NCI-H187 treated with DMSO at 0.1 percent for 48 hours (cell line): ENCODE measurements around the gene C19orf81.
"Not testable (repeated sequence)": the region's sequence is repeated elsewhere in the genome, so short reads cannot be mapped to it uniquely, and the experiment has no call there.

Experiments used
- DNase-seq: peaks from one replicate; lab custom pipeline; 2025; lab: John Stamatoyannopoulos, UW

Gene C19orf81

GRCh38 chr19:50649433-50650391 is at the start of gene C19orf81:
TSS of gene C19orf81 (plus strand) at chr19:50649445. CDS start at chr19:50649445, 0 bp downstream.
- no peak for DNase-seq

- no peak for DNase-seq
Observed at GRCh38 chr19:50601407-50602088, 47.7 kb upstream of the C19orf81 start.

GRCh38 chr19:50602089-50602422 is 47.2 kb upstream of the C19orf81 start:
- DNase-seq: no peak

GRCh38 chr19:50602496-50602895 is 46.7 kb upstream of the C19orf81 start:
- no peak for DNase-seq

GRCh38 chr19:50602935-50603334 is 46.3 kb upstream of the C19orf81 start:
- DNase-seq: no peak

GRCh38 chr19:50604264-50605073 is 44.8 kb upstream of the C19orf81 start:
- not testable (repeated sequence) for DNase-seq

GRCh38 chr19:50606059-50606836 is 43.0 kb upstream of the C19orf81 start:
- DNase-seq: not testable (repeated sequence)

GRCh38 chr19:50607388-50607787 is 41.9 kb upstream of the C19orf81 start:
- no peak for DNase-seq

- no peak for DNase-seq
Observed at GRCh38 chr19:50607874-50608785, 41.1 kb upstream of the C19orf81 start.

GRCh38 chr19:50612504-50613404 is 36.5 kb upstream of the C19orf81 start:
- not testable (repeated sequence) for DNase-seq

GRCh38 chr19:50618379-50618778 is 30.9 kb upstream of the C19orf81 start:
- DNase-seq: not testable (repeated sequence)

- not testable (repeated sequence) for DNase-seq
Observed at GRCh38 chr19:50619184-50619583, 30.1 kb upstream of the C19orf81 start.

GRCh38 chr19:50620394-50620906 is 28.8 kb upstream of the C19orf81 start:
- DNase-seq: not testable (repeated sequence)

- no peak for DNase-seq
Observed at GRCh38 chr19:50624949-50625600, 24.2 kb upstream of the C19orf81 start.

- no peak for DNase-seq
Observed at GRCh38 chr19:50626011-50626410, 23.2 kb upstream of the C19orf81 start.

GRCh38 chr19:50626795-50627194 is 22.4 kb upstream of the C19orf81 start:
- no peak for DNase-seq

GRCh38 chr19:50628146-50628545 is 21.1 kb upstream of the C19orf81 start:
- DNase-seq: no peak

GRCh38 chr19:50628551-50628950 is 20.7 kb upstream of the C19orf81 start:
- no peak for DNase-seq

- no peak for DNase-seq
Observed at GRCh38 chr19:50629194-50629593, 20.1 kb upstream of the C19orf81 start.
